GM10266 (cell line): ENCODE measurements around the gene DSTN.

Experiments used
- DNase-seq: peaks from one replicate; pipeline ENCODE4 v3.0.0; 2012; ENCODE audit errors: extremely low spot score
- CTCF ChIP-seq: IDR thresholded peaks from 2 replicates; pipeline ENCODE4 v1.5.1; 2012; ENCODE audit warnings: mild to moderate bottlenecking, low read depth; ENCODE audit not compliant: control insufficient read depth, insufficient read depth; ENCODE audit errors: missing control alignments

DSTN gene

GRCh38 chr20:17615645-17616479 is 46.0 kb downstream of the DSTN start:
- no peak for TF ChIP-seq CTCF
- DNase-seq = peak; percentile 6

- DNase-seq = no peak
- no peak for TF ChIP-seq CTCF
Observed at GRCh38 chr20:17616480-17617211, 46.8 kb downstream of the DSTN start.

- TF ChIP-seq CTCF = peak; percentile 60
- peak; percentile 72 for DNase-seq
Observed at GRCh38 chr20:17617212-17617867, 47.5 kb downstream of the DSTN start.

GRCh38 chr20:17617868-17618672 is 48.2 kb downstream of the DSTN start:
- DNase-seq = no peak

GRCh38 chr20:17618673-17619013 is 48.8 kb downstream of the DSTN start:
- no peak for DNase-seq
- TF ChIP-seq CTCF = no peak

More at GRCh38 chr20:17617868-17618672, 48.2 kb downstream of the DSTN start:
- TF ChIP-seq CTCF = no peak

GRCh38 chr20:17619351-17620093 is 49.6 kb downstream of the DSTN start:
- no peak for DNase-seq
- TF ChIP-seq CTCF = no peak
